Body of pancreas (tissue), 4 donors: ENCODE measurements around the gene USP17L21.
"Not testable (repeated sequence)": the region's sequence is repeated elsewhere in the genome, so short reads cannot be mapped to it uniquely, and the experiment has no call there.

Experiments
- CTCF ChIP-seq, 7 experiments: fragments of 450-650 bp in 4 of 7; fragments of 200-600 bp in 3 of 7; sonication (generic) in 3 of 7; IDR thresholded peaks; one replicate each; pipeline ENCODE4 v1.5.1; 2016 to 2019; ENCODE audit warnings: antibody characterized with exemption in 7 of 7
- POLR2A ChIP-seq, 3 donors: fragments of 450-650 bp; IDR thresholded peaks; one replicate each; pipeline ENCODE4 v1.6.1; 2016; ENCODE audit warnings: antibody characterized with exemption in 3 of 3, mild to moderate bottlenecking in 2 of 3

DNA sequence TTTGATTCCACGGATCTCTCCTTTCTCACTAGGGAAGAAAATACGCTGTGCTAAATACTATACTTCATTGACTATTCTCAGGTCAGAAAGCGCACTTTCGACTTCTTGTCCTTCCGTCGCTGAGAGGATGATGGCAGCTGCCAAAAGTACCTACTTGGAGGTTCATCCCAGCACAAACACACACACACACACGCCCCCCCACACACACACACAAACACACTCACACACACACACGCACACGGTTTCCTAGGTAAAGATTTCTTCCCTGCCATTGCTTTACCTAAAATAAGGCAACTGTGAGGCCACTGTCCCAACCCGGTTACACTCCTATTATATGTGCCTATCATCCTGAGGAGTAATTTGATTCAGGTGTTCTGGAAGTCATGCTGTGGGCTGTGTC, 9.0 kb downstream of the USP17L21 start:
- TF ChIP-seq CTCF, POLR2A (IDR thresholded peaks at IDR 0.05): not testable (repeated sequence)
